ENCODE data around the gene FARP1. TPM values are rescaled to one million over a fixed set of nuclear protein-coding genes. Genes with fewer than 3 reads are reported as not detected.

FARP1 gene
- total and polyA plus RNA-seq, 2 of the 13 experiments (the other 11 are each of a cell fraction or from before 2014, with no cell fraction given): 70.6 to 126 TPM

DNA sequence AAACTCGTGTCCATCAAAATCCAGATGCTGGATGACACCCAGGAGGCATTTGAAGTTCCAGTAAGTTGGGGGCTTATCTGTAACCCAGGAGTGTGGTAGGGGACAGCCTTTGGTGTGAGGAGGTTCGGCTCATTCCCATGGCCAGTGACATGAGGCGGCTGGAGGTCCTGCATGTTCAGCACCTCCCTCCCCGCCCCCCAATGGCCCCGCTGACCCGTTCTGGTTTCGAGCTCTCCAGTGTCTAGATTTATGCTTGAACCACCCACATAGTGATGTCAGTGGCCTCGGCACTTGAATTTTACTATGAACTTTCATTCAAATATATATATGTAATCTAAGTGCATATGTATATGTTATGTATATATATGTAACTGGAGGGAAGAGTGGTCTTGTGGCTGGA lies 70.5 kb downstream of the FARP1 start:
- H3K79me2 ChIP-seq (ENCODE audit: insufficient read depth, low read length): peaks cover 79% of the 10 kb centered on the region
- ChIA-PET POLR2A (no interaction called here), CTCF (ENCODE audit: low intra/inter-chr PET ratio, low total read pairs) (no interaction called here)
- TF ChIP-seq, protein P1, sequence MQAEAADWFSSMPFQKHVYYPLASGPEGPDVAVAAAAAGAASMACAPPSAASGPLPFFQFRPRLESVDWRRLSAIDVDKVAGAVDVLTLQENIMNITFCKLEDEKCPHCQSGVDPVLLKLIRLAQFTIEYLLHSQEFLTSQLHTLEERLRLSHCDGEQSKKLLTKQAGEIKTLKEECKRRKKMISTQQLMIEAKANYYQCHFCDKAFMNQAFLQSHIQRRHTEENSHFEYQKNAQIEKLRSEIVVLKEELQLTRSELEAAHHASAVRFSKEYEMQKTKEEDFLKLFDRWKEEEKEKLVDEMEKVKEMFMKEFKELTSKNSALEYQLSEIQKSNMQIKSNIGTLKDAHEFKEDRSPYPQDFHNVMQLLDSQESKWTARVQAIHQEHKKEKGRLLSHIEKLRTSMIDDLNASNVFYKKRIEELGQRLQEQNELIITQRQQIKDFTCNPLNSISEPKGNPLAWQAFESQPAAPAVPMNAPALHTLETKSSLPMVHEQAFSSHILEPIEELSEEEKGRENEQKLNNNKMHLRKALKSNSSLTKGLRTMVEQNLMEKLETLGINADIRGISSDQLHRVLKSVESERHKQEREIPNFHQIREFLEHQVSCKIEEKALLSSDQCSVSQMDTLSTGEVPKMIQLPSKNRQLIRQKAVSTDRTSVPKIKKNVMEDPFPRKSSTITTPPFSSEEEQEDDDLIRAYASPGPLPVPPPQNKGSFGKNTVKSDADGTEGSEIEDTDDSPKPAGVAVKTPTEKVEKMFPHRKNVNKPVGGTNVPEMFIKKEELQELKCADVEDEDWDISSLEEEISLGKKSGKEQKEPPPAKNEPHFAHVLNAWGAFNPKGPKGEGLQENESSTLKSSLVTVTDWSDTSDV (CRISPR knock-in tag; IDR thresholded peaks at IDR 0.05): no peak
- TF ChIP-seq SRSF4 (IDR thresholded peaks at IDR 0.05; ENCODE audit: low read depth, low read length, poor library complexity, severe bottlenecking): no peak
- no peak for TF ChIP-seq ZNF468 (CRISPR knock-in tag; IDR thresholded peaks at IDR 0.05)
- no peak for TF ChIP-seq BRCA1 (CRISPR knock-in tag; IDR thresholded peaks at IDR 0.05)
- no peak for TF ChIP-seq MTF2 (CRISPR knock-in tag; IDR thresholded peaks at IDR 0.05; ENCODE audit: borderline replicate concordance)
- TF ChIP-seq, protein P2, sequence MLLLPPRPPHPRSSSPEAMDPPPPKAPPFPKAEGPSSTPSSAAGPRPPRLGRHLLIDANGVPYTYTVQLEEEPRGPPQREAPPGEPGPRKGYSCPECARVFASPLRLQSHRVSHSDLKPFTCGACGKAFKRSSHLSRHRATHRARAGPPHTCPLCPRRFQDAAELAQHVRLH (CRISPR knock-in tag; IDR thresholded peaks at IDR 0.05; ENCODE audit: borderline replicate concordance, low read depth): no peak
- TF ChIP-seq ZNF260 (CRISPR knock-in tag; IDR thresholded peaks at IDR 0.05; ENCODE audit: borderline replicate concordance, low read depth): no peak
- no peak for TF ChIP-seq ZFP36L1 (CRISPR knock-in tag; IDR thresholded peaks at IDR 0.05)
- TF ChIP-seq ZNF577 (CRISPR knock-in tag; IDR thresholded peaks at IDR 0.05; ENCODE audit: borderline replicate concordance, low read depth): no peak
- no peak for TF ChIP-seq HNF4A (CRISPR knock-in tag; IDR thresholded peaks at IDR 0.05)
- TF ChIP-seq SNAPC2 (CRISPR knock-in tag; IDR thresholded peaks at IDR 0.05): no peak
- no peak for TF ChIP-seq RBAK (CRISPR knock-in tag; IDR thresholded peaks at IDR 0.05)
- TF ChIP-seq KLF12 (CRISPR knock-in tag; IDR thresholded peaks at IDR 0.05; ENCODE audit: borderline replicate concordance): no peak
- TF ChIP-seq FOXA1 (IDR thresholded peaks at IDR 0.05): no peak
- TF ChIP-seq FOXA1 (CRISPR knock-in tag; IDR thresholded peaks at IDR 0.05): no peak
- no peak for TF ChIP-seq HNRNPK (IDR thresholded peaks at IDR 0.05; ENCODE audit: low read depth, low read length, poor library complexity, severe bottlenecking)
- TF ChIP-seq SIN3A (IDR thresholded peaks at IDR 0.05; ENCODE audit: borderline replicate concordance, low read depth, low read length): no peak
- no peak for TF ChIP-seq HOXA3 (CRISPR knock-in tag; IDR thresholded peaks at IDR 0.05)
- WGBS (ENCODE audit: low lambda C conversion rate): 95% methylated on average over 6 of the region's 8 CpGs
- FAIRE-seq (no peak), DNase-seq (ENCODE audit: low spot score) (no peak), ATAC-seq (no peak)
- intact Hi-C loops (cut with micrococcal nuclease; ENCODE audit: unreplicated experiment) (no loop called here), in situ Hi-C loops (cut with HindIII; ENCODE audit: extremely low pct_ligation_motif_present, low pct_unique_long_range_greater_than_20kb) (no loop called here)
- peaks cover 23% of the 10 kb centered on the region for H3K4me1 ChIP-seq (ENCODE audit: insufficient read depth, low read length)
- no TSS peak for BruUV-seq (replicated peaks)
- peaks cover 65% of the 10 kb centered on the region for H4K20me1 ChIP-seq (ENCODE audit: insufficient read depth, low read length)
- no peak overlapping the region for H3K4me2 ChIP-seq (ENCODE audit: low read depth, low read length)
- H3K36me3 ChIP-seq (replicated peaks in 1 of 2; ENCODE audit: control insufficient read depth in 1 of 2, insufficient read depth in 2 of 2, low read length in 2 of 2): peaks cover 24 to 71% of the 10 kb centered on the region in 2 experiments; a peak in 4 of 5 replicates
- H3K9ac ChIP-seq (ENCODE audit: insufficient read depth, low read depth, low read length): no peak overlapping the region
- H3K4me3 ChIP-seq (replicated peaks in 1 of 3; ENCODE audit: insufficient read depth in 1 of 3, low read depth in 2 of 3, low read length in 3 of 3): no peak overlapping the region
- no peaks in the 10 kb centered on the region for H3K9me3 ChIP-seq (ENCODE audit: low read length)
- no peak overlapping the region for H2AFZ ChIP-seq (ENCODE audit: low read length)
- H3K27ac ChIP-seq (ENCODE audit: extremely low read length, insufficient read depth, low read length): no peak overlapping the region
- H3K27me3 ChIP-seq (ENCODE audit: control insufficient read depth in 1 of 2, insufficient read depth in 2 of 2, low read length in 2 of 2): no peaks in the 10 kb centered on the region

Measured in HepG2 (cell line).